NCI-H1417 (cell line): Measurements from ENCODE around the gene SLC13A1.

Source experiments
- DNase-seq, 3 experiments: peaks; one replicate each; lab custom pipeline; 2025; lab: John Stamatoyannopoulos, UW

SLC13A1 gene

GRCh38 chr7:123193235-123193634 lies 6.5 kb downstream of the SLC13A1 start:
- no peak for DNase-seq

GRCh38 chr7:123191132-123191531 lies 8.6 kb downstream of the SLC13A1 start:
- peak in 1 of 3 experiments; percentile 39 for DNase-seq

DNA sequence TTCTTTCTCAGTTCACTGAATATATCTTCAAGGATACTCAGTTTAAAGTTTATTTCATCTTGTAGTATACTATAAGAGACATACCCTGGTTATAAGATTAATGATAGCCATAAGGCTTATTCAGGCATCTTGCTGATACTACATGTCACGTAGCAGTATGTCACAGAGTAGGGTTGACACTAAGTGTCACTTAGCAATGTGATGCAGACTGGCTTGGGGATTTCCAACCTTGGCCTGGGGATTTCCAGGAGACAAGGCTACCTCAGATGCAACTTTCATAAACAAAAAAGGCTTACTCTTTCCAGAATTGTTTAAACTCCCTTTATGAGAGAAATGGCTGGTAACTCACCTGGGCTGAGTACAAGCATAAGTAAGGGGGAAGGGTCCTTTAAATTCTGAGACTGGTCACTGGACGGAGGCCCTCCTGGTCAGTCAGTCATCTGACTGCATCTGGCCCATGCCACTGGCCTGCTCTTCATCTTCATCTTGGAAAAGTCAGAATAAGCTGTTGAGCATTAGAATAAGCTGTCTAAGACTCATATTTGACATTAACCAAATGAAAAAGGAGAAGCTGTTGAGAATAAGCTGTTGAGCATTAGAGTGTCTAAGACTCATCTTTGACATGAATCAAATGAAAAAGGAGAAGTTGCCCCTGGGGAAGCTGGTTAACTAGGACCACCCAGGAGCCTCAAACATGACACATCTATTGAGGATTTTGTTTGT lies 9.5 kb downstream of the SLC13A1 start:
- no peak for DNase-seq

- DNase-seq: no peak
These were observed 14.0 kb downstream of the SLC13A1 start for GRCh38 chr7:123185756-123186155.

- DNase-seq: no peak
These were observed 15.5 kb downstream of the SLC13A1 start for GRCh38 chr7:123184271-123184670.

GRCh38 chr7:123183431-123183830 lies 16.3 kb downstream of the SLC13A1 start:
- no peak for DNase-seq

- DNase-seq: no peak
These were observed 22.3 kb downstream of the SLC13A1 start for GRCh38 chr7:123177442-123177841.

DNA sequence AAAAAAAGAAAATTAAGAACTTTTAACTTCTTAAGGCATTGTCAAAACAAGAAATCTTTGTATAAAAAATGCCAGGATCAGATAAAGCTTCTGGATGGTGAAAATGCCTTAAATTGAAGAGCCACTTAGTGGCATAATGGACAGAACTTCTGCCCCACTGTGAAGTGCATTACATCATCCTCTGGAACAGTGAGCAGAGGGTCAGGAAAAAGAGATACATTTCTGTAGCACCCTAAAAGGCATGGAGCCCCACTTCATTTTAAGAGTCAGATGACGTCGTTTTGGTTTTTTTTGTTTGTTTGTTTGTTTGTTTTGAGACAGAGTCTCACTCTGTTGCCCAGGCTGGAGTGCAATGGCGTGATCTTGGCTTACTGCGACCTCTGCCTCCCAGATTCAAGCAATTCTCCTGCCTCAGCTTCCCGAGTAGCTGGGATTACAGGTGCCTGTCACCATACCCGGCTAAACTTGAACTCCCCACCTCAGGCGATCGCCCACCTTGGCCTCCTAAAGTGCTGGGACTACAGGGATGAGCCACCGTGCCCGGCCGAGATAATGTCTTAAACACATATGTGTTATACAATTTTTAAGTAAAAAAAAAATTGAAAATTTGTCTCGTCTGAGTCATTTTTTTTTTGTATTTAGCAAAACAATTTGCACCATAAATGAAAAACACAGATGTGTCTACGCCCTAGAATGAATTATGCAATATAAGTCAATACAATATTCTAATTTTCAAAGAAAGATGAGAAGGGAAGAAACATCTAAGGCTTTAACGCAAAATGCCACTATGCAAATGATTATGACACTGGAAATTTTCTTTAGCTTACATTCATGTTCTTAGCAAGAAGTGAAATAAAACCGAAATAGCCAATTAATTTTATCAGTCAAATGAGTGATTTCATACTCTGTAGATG lies 29.2 kb downstream of the SLC13A1 start:
- no peak for DNase-seq

DNA sequence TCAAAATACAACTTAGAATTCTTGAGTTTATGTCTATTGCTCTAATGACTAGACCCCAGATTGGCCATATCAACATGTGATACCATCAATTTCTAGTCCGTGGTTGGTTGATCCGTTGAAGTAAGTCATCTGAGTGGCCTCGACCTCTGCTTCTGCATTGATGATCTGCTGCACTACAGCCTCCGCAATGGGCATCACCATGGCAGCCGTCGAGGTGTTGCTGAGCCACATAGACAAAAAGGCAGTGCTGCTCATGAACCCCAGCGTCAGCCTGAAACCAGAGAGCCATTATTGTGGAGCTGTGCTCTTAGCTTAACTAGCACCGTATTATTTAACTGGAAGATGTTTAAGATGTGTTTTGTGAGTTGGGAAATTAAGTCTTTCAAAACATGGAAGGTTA lies 30.7 kb downstream of the SLC13A1 start:
- no peak for DNase-seq

GRCh38 chr7:123157606-123158005 lies 42.2 kb downstream of the SLC13A1 start:
- no peak for DNase-seq

- DNase-seq: no peak
These were observed 44.2 kb downstream of the SLC13A1 start for GRCh38 chr7:123155571-123155970.

GRCh38 chr7:123154231-123154860 lies 45.4 kb downstream of the SLC13A1 start:
- peak; percentile 80 to 97 (median 92) for DNase-seq

DNA sequence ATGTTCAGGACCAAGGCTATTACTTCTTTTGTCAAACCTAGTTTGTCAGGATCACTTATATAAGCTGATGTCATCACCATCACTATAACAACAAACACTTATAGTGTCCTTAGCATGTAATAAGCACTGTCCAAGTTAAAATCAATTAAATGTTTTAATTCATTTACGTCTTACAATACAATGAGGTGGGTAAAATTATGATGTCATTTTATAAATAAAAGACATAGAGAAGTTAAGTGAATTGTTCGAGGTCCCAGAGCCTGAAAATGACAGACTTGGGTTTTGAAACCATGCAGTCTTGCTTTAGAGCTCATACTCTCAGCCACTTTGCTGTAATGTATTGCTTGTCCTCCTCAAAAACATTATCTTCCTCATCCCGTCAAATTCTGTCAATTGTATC lies 48.3 kb downstream of the SLC13A1 start:
- no peak for DNase-seq

GRCh38 chr7:123148813-123149212 lies 51.0 kb downstream of the SLC13A1 start:
- peak in 1 of 3 experiments; percentile 38 for DNase-seq

GRCh38 chr7:123143252-123144006 lies 56.3 kb downstream of the SLC13A1 start:
- DNase-seq: no peak

- DNase-seq: no peak
These were observed 59.2 kb downstream of the SLC13A1 start for GRCh38 chr7:123140561-123140960.

GRCh38 chr7:123135960-123136359 lies 63.8 kb downstream of the SLC13A1 start:
- DNase-seq: no peak

- no peak for DNase-seq
These were observed 65.8 kb downstream of the SLC13A1 start for GRCh38 chr7:123133924-123134323.

GRCh38 chr7:123131961-123132360 lies 67.8 kb downstream of the SLC13A1 start:
- peak in 2 of 3 experiments; percentile 26 to 80 for DNase-seq

- peak in 2 of 3 experiments; percentile 42 to 80 for DNase-seq
These were observed 68.2 kb downstream of the SLC13A1 start for GRCh38 chr7:123131556-123131955.

DNA sequence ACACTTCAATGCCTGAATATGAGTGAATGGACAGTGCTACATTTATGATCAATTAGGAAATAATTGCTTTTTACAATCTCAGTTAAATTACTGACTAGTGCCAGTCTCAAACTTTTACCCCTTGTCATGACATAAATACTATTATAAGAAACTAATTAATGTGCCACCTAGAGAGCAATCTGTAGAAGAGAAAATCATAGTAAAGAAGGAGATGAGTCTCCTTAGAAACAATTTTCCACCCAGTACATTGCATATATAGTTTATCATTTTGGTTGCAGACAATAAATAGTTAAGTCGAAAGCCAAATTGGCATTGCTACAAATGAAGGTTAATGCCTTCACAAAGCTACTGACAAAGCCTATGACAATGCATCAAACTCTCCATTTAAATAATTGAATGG lies 68.6 kb downstream of the SLC13A1 start:
- no peak for DNase-seq

DNA sequence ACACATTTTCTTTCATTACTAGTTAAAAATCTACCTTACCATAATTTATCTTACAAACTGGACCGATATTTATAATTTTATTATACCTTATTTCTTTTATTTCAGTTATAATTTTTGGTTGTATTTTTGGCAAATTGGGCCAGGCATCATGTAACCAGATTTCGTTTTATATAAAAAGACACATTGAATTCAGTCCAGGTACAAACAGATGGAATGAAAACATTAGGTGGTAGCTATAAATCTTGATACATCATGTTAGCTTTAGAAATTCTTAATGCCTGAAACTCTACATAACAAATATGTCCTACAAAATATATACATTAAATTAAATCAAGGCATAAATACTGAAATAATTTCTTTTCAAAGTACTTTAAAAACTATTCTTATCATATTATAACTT lies 73.1 kb downstream of the SLC13A1 start:
- DNase-seq: no peak
